K562 (cell line): Measurements from ENCODE around the gene MAP3K6. TPM values are rescaled to one million over a fixed set of nuclear protein-coding genes. Genes with fewer than 3 reads are reported as not detected.
A peak's percentile ranks its signal among the peaks of the same experiment; 100 is the strongest.

Experiments
- ATAC-seq: fragments of 200-7000 bp; cut with Tn5 transposase; 3 replicates; pipeline ENCODE4 v1.9.1; 2020; ENCODE audit warnings: moderate library complexity
- BruUV-seq: library from RNA; stranded (reverse); fragments of 400-500 nt; replicated peaks from 2 replicates; lab custom pipeline; 2021; lab: Mats Ljungman, UMichigan
- CTCF ChIA-PET: fragments of 300-600 bp; formaldehyde crosslinking; extraction: SDS; loops from one replicate; lab custom pipeline; 2021; ENCODE audit warnings: low intra/inter-chr PET ratio; lab: Yijun Ruan, JAX
- POLR2A ChIA-PET: fragments of 300-600, 350-650 bp; sonication (Branson Sonifier 250); formaldehyde crosslinking; extraction: SDS; loops from one replicate; lab custom pipeline; 2021; ENCODE audit warnings: antibody characterized with exemption, inconsistent platforms; lab: Yijun Ruan, JAX
- DNase-seq, 4 experiments: peaks; one replicate each; pipeline versions ENCODE4 v3.0.0 to v3.0.0-alpha.2; 2011 to 2018; ENCODE audit warnings: low spot score in 3 of 4, mixed read lengths in 3 of 4; ENCODE audit errors: extremely low read depth in 1 of 4
- FAIRE-seq: peaks from 2 replicates; lab custom pipeline; 2011; peaks lifted over from hg19 to GRCh38; lab: Jason Lieb, UNC
- H2AFZ ChIP-seq: 2 replicates; pipeline ENCODE4 v1.6.0; 2011; ENCODE audit warnings: low read depth, low read length, control low read depth, inconsistent platforms
- H3K27ac ChIP-seq: fragments of 200-600 bp; 3 replicates; pipeline ENCODE4 v1.8.0; 2011; ENCODE audit warnings: low read depth, mild to moderate bottlenecking, control low read depth, inconsistent platforms, low read length, moderate library complexity, mixed read lengths; ENCODE audit errors: extremely low read depth
- H3K27me3 ChIP-seq, 2 experiments: fragments of 300-600 bp in 1 of 2; 2 replicates in 1 of 2; 3 replicates in 1 of 2; pipeline versions ENCODE4 v1.6.0 to v1.8.0; 2011; ENCODE audit warnings: inconsistent platforms in 2 of 2, low read length in 2 of 2, mild to moderate bottlenecking in 1 of 2, mixed read lengths in 1 of 2, moderate library complexity in 1 of 2; ENCODE audit not compliant: control insufficient read depth in 2 of 2, insufficient read depth in 2 of 2
- H3K36me3 ChIP-seq: fragments of 300-600 bp; 3 replicates; pipeline ENCODE4 v1.8.0; 2011; ENCODE audit warnings: mild to moderate bottlenecking, low read length, inconsistent platforms; ENCODE audit not compliant: control insufficient read depth, insufficient read depth
- H3K4me1 ChIP-seq, 2 experiments: fragments of 200-600 bp in 1 of 2; replicated peaks in 1 of 2; 2 replicates in 1 of 2; 3 replicates in 1 of 2; pipeline versions ENCODE4 v1.5.1 to v1.8.0; 2011; ENCODE audit warnings: inconsistent platforms in 2 of 2, low read length in 2 of 2, mild to moderate bottlenecking in 1 of 2, mixed read lengths in 1 of 2, moderate library complexity in 1 of 2; ENCODE audit not compliant: control insufficient read depth in 2 of 2, insufficient read depth in 2 of 2
- H3K4me2 ChIP-seq: 2 replicates; pipeline ENCODE4 v1.6.1; 2011; ENCODE audit warnings: low read length, control low read depth, inconsistent platforms, mixed read lengths; ENCODE audit not compliant: insufficient read depth
- H3K4me3 ChIP-seq: fragments of 200-600 bp; sonication (generic), shearing (Covaris generic); 2 replicates; pipeline ENCODE4 v1.5.1; 2016; ENCODE audit warnings: control low read depth, inconsistent platforms
- H3K79me2 ChIP-seq: fragments of 200-600 bp; 3 replicates; pipeline ENCODE4 v1.8.0; 2011; ENCODE audit warnings: low read length, inconsistent platforms; ENCODE audit not compliant: control insufficient read depth, insufficient read depth
- H3K9ac ChIP-seq, 2 experiments: 2 replicates each; pipeline versions ENCODE4 v1.6.0 to v1.6.1; 2011; ENCODE audit warnings: low read depth in 2 of 2, low read length in 2 of 2, control low read depth in 1 of 2, inconsistent platforms in 1 of 2, mild to moderate bottlenecking in 1 of 2, mixed read lengths in 1 of 2; ENCODE audit not compliant: insufficient read depth in 1 of 2
- H3K9me1 ChIP-seq: one replicate; pipeline ENCODE4 v1.6.0; 2011; ENCODE audit warnings: inconsistent platforms, mild to moderate bottlenecking, low read length, moderate library complexity; ENCODE audit not compliant: control insufficient read depth, insufficient read depth
- H3K9me3 ChIP-seq: replicated peaks from 2 replicates; pipeline ENCODE4 v1.5.1; 2011; ENCODE audit warnings: low read depth, low read length, inconsistent platforms; ENCODE audit not compliant: control insufficient read depth, insufficient read depth
- H4K20me1 ChIP-seq: replicated peaks from 2 replicates; pipeline ENCODE4 v1.6.1; 2011; ENCODE audit warnings: low read length, inconsistent platforms, mixed read lengths; ENCODE audit not compliant: control insufficient read depth, insufficient read depth
- BCLAF1 ChIP-seq, 2 experiments: fragments of 450-650 bp in 1 of 2; IDR thresholded peaks; 2 replicates each; pipeline ENCODE4 v1.6.1; 2011 to 2017; ENCODE audit warnings: low read depth in 2 of 2, antibody characterized with exemption in 1 of 2, borderline replicate concordance in 1 of 2, low read length in 1 of 2, mild to moderate bottlenecking in 1 of 2, mixed read lengths in 1 of 2; ENCODE audit not compliant: control insufficient read depth in 1 of 2
- HSF4 ChIP-seq: fragments of 250-450 bp; sonication (Bioruptor Pico); IDR thresholded peaks from 2 replicates; pipeline ENCODE4 v2.1.2; 2022; ENCODE audit warnings: mild to moderate bottlenecking, moderate library complexity, borderline replicate concordance
- POLR2G ChIP-seq: fragments of 200-400 bp; formaldehyde crosslinking; IDR thresholded peaks from 2 replicates; pipeline ENCODE4 v1.6.1; 2017; ENCODE audit warnings: low read depth, mild to moderate bottlenecking, antibody characterized with exemption, low read length, moderate library complexity
- ZC3H4 ChIP-seq: sonication (generic); formaldehyde crosslinking; IDR thresholded peaks from 2 replicates; pipeline ENCODE4 v1.9.0; 2021; ENCODE audit warnings: missing genetic modification reagents, borderline replicate concordance
- ZEB2 ChIP-seq: fragments of 450-650 bp; IDR thresholded peaks from 2 replicates; pipeline ENCODE4 v1.6.1; 2016
- ZNF146 ChIP-seq: IDR thresholded peaks from one replicate; pipeline ENCODE4 v1.6.1; 2018; ENCODE audit warnings: missing compliant biosample characterization; ENCODE audit not compliant: unreplicated experiment
- WGBS: fragments of 100-300 bp; shearing (Covaris generic); methylation state at CpG from one replicate; pipeline ENCODE4 v1.1.6; 2016; ENCODE audit warnings: low coverage, mixed read lengths; ENCODE audit not compliant: insufficient coverage; ENCODE audit errors: missing lambda C conversion rate; 5-methylcytosine and 5-hydroxymethylcytosine counted together
- in situ Hi-C: fragments of 300-500 bp; cut with MboI; formaldehyde crosslinking; loops from 4 replicates; pipeline ENCODE4 v1.15.0; 2018; ENCODE audit warnings: inconsistent platforms, mixed read lengths
- intact Hi-C: fragments of 100-400 bp; cut with micrococcal nuclease; formaldehyde crosslinking; loops from 2 replicates; pipeline ENCODE4 v1.14.2; 2022
- polyA plus RNA-seq, 8 experiments: library from polyadenylated mRNA; depleted of rRNA in 4 of 8; stranded (reverse) in 5 of 8; unstranded in 3 of 8; fragments of >200 nt; fragmentation: Nextera tagmentation in 2 of 8; fragmentation: Illumina TruSeq in 1 of 8; extraction: Ambion mirVana in 2 of 8; extraction: Trizol in 1 of 8; gene quantifications; 2 replicates each; pipeline versions ENCODE4 v1.2.1 to v1.2.3, GENCODE V29; 2011 to 2014; ENCODE audit warnings: inconsistent platforms in 1 of 8, missing spikeins in 1 of 8
- total RNA-seq, 7 experiments: library from RNA; depleted of rRNA in 6 of 7; stranded (reverse); fragments of >200 nt in 6 of 7; fragmentation: Illumina TruSeq in 2 of 7; extraction: Trizol in 2 of 7; gene quantifications; 2 replicates each; pipeline versions ENCODE4 v1.2.1 to v1.2.3, GENCODE V29; 2011 to 2021; ENCODE audit warnings: low replicate concordance in 1 of 7

The MAP3K6 gene
- total and polyA plus RNA-seq, 9 of the 15 experiments (the other 6 are each of a cell fraction or from before 2014, with no cell fraction given) = 0.99 to 21.9 (median 7.0) TPM

DNA sequence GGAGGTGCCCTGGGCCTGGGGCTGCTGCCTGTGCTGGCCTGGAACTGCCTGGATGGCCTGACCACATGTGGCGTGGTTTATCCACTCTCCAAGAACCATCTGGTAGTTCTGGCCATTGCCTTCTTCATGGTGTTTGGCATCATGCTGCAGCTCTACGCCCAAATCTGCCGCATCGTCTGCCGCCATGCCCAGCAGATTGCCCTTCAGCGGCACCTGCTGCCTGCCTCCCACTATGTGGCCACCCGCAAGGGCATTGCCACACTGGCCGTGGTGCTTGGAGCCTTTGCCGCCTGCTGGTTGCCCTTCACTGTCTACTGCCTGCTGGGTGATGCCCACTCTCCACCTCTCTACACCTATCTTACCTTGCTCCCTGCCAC is 27.5 kb upstream of the MAP3K6 start:
- FAIRE-seq (no peak), DNase-seq (no peak), ATAC-seq (no peak)
- Histone ChIP-seq H3K4me3 (no peak overlapping the region), H3K9me1 (no peaks in the 10 kb centered on the region), H3K4me2 (no peak overlapping the region), H4K20me1 (no peaks in the 10 kb centered on the region), H3K79me2 (peaks cover 12% of the 10 kb centered on the region), H3K9me3 (no peaks in the 10 kb centered on the region), H3K27ac (no peak overlapping the region), H2AFZ (no peak overlapping the region), H3K36me3 (peaks cover 9% of the 10 kb centered on the region; the same call in 1 of the 3 replicates), H3K27me3 (no peaks in the 10 kb centered on the region), H3K9ac (peak overlapping the region in 1 of 2 experiments; percentile 98; a peak in 2 of 4 replicates), H3K4me1 (peaks cover 8 to 51% of the 10 kb centered on the region in 2 experiments)
- in situ Hi-C loops = loop anchor here (5.0 kb wide), 2 partner anchors 268 to 292 kb away; no protein-coding TSS in a partner anchor
- no peak for TF ChIP-seq ZNF146 (CRISPR knock-in tag)
- no peak for TF ChIP-seq HSF4 (CRISPR knock-in tag)
- TF ChIP-seq ZC3H4 (CRISPR knock-in tag) = 0 out of 2 replicates have a peak, but pooled peaks have one; percentile 21
- no peak for TF ChIP-seq BCLAF1 (IDR thresholded peaks at IDR 0.05; ENCODE audit: borderline replicate concordance in 1 of 2, control insufficient read depth in 1 of 2, low read depth in 2 of 2, low read length in 1 of 2)
- TF ChIP-seq ZEB2 = no peak
- peak; percentile 46 for TF ChIP-seq POLR2G
- intact Hi-C loops = loop anchor here (2.0 to 5.0 kb wide), 3 partner anchors 37 to 163 kb away; no protein-coding TSS in a partner anchor
- POLR2A ChIA-PET = interaction anchor here (0.6 to 1.1 kb wide), 4 partner anchors 29 to 243 kb away, joined by 3 to 5 read pairs (median 4); no protein-coding TSS in a partner anchor
- no TSS peak for BruUV-seq
- WGBS = 93% methylated on average over 9 of the region's 9 CpGs
- CTCF ChIA-PET = interaction anchor here (0.6 to 2.9 kb wide), 5 partner anchors 93 to 350 kb away, joined by 3 to 49 read pairs (median 16); no protein-coding TSS in a partner anchor
